Astrocyte of the cerebellum (primary cell): ENCODE data around the gene CDH6.

Source experiments
- DNase-seq: peaks from one replicate; pipeline ENCODE4 v3.0.0-alpha.2; 2011; ENCODE audit warnings: low read depth
- H3K4me3 ChIP-seq: 2 replicates; pipeline ENCODE4 v1.5.1; 2011; ENCODE audit warnings: mild to moderate bottlenecking, low read depth, low read length, moderate library complexity
- CTCF ChIP-seq: IDR thresholded peaks from 2 replicates; pipeline ENCODE4 v1.5.1; 2012; ENCODE audit warnings: low read length, low read depth, moderate library complexity, mild to moderate bottlenecking; ENCODE audit errors: missing control alignments
- in situ Hi-C: cut with HindIII; loops from 2 replicates; pipeline ENCODE4 v1.10.0; 2017; ENCODE audit warnings: low sequenced_read_pairs

CDH6 gene

DNA sequence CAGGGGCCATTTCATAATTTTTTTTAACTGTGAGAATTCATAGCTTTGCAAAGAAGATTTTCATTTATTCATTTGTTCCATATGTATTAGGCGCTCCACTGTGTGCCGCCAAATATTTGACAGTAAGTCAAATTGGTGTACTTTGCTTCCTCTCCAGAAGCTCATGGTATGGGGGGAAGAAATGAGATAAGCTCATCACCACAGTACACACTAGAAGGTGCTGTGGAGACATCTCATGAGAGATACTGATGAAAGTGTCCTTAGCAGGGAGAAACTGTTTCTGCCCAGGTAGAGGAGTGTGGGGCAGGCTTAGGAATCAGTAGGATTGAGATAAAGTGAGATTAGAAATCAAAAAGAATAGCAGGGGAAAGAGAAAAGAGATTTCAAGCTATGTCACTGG, 136.2 kb downstream of the CDH6 start:
- in situ Hi-C loops, result no loop called here
- no peak for DNase-seq
- no peak for TF ChIP-seq CTCF
- no peak overlapping the region for H3K4me3 ChIP-seq

DNA sequence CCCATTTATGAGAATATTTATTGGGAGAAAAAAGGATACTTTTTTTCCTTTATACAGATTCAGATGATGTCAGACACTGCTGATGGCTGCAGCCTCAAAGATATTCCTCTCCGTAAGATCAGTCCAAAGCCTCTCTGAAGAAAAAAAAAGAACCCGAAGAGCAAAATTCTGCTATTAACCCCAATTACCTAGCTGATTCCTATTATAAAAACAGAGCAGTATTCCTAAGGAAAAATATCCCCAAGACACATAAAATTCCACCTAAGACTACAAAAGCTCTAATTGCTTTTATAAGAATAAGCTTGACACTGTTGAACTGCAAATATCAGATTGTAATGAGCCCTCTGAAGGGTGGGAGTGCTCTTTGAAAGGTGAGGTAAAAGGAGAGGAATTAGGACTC, 138.7 kb downstream of the CDH6 start:
- in situ Hi-C loops, result no loop called here
- no peak for TF ChIP-seq CTCF
- DNase-seq, result no peak

DNA sequence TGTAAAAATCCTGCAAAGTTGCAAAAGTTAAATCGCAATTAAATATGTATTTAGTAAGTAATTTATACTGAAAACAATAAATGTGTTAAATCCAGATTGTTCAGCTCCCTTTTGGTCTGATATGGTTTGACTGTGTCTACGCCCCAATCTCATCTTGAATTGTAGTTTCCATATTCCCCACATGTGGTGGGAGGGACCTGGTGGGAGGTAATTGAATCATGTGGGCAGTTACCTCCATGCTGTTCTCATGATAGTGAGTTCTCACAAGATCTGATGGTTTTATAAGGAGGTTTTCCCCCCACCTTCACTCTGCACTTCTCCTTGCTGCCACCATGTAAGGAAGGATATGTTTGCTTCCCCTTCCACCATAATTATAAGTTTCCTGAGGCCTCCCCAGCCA, 140.0 kb downstream of the CDH6 start:
- H3K4me3 ChIP-seq, result no peak overlapping the region
- DNase-seq, result no peak
- in situ Hi-C loops, result no loop called here
- TF ChIP-seq CTCF, result no peak

More for the DNA sequence above, 138.7 kb downstream of the CDH6 start:
- H3K4me3 ChIP-seq, result no peak overlapping the region

DNA sequence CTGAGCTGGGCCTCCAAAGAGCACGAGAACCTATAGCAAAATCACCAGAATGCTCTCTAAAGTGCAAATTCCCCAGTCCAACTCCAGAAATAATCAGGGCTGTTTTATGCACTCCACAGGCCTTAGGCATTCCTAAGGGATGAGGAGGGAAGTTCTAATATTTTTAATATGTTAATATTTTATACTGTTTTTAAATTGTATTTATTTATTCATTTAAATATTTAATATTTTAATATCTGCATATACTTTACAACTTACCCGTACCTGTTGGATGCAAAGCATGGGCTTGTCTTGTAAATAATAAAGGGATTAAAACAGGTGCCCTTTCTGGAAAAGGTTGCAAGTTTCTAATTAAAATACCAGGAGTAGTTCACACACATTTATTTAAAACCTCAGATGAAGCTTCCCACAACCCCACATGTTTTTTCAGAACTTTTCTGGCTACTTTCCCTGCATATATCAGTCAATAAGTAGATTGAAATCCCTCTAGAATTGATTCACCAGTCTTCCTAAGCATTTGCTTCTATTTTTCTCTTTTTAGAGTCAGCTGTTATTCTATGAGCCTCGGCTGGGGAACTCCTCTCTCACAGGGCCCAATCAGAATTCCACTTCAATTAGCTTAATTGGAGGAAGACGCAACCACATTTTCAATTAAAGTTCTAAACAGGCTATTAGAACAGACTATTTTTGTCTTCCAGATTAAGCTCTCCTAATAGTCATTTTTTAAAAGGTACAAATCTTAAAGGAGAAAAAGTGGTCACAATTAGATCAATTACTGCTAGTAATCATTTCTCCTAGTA, 140.8 kb downstream of the CDH6 start:
- in situ Hi-C loops, result no loop called here
- no peak for DNase-seq
- H3K4me3 ChIP-seq, result no peak overlapping the region
- TF ChIP-seq CTCF, result no peak

- in situ Hi-C loops, result no loop called here
- no peak for TF ChIP-seq CTCF
- DNase-seq, result no peak
- no peak overlapping the region for H3K4me3 ChIP-seq
Observed at GRCh38 chr5:31335456-31335855, 142.0 kb downstream of the CDH6 start.

DNA sequence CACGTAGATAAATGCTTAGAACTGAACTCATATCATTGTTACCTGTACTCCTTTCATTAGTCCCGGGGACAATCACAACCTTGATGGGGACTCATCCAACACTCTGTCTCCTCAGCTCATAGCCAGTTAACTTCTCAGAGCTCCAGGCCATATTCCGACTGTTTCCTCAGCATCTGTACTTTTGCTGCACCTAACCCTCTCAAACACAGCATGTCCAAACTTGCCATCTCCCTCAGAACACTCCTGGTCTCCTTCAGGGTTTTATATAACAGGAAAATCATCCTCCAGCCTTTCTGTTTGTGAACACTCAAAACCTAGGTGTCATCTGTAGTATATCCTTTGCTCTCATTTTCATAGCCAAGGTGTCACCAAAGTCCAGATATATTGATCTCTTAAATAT, 150.5 kb downstream of the CDH6 start:
- no peak for DNase-seq
- in situ Hi-C loops, result no loop called here
- TF ChIP-seq CTCF, result no peak
- no peak overlapping the region for H3K4me3 ChIP-seq
